Measurements from ENCODE around the gene EVC2.

The EVC2 gene

GRCh38 chr4:5708449-5709206 is at the start of gene EVC2:
TSS of gene EVC2 (minus strand) at chr4:5708559. CDS start at chr4:5708513, 46 bp downstream.
- peaks cover 16% of the 10 kb centered on the region for H3K36me3 ChIP-seq
- peak within 1 kb of the TSS; percentile 73 for H3K4me3 ChIP-seq
- peaks cover 7% of the 10 kb centered on the region for H3K9me3 ChIP-seq
- peak within 1 kb of the TSS; percentile 78 for H3K4me2 ChIP-seq
- 0 out of 2 replicates have a peak, but pooled peaks cover 10% of the 10 kb centered on the region for H4K20me1 ChIP-seq
- peaks cover 46% of the 10 kb centered on the region for H3K4me1 ChIP-seq
- no peak for TF ChIP-seq Cebpa-rat (IDR thresholded peaks at IDR 0.05)
- peak within 1 kb of the TSS; percentile 79 for H3K9ac ChIP-seq
- peak within 1 kb of the TSS; percentile 74 for H3K27ac ChIP-seq
- no peaks in the 10 kb centered on the region for H3K27me3 ChIP-seq

- H4K20me1 ChIP-seq = no peaks in the 10 kb centered on the region
- H3K4me3 ChIP-seq = no peak overlapping the region
- TF ChIP-seq Cebpa-rat (IDR thresholded peaks at IDR 0.05) = no peak
- no peaks in the 10 kb centered on the region for H3K4me1 ChIP-seq
- no peaks in the 10 kb centered on the region for H3K27me3 ChIP-seq
- no peak overlapping the region for H3K9ac ChIP-seq
- H3K36me3 ChIP-seq = peaks cover 42% of the 10 kb centered on the region
- H3K27ac ChIP-seq = no peak overlapping the region
- H3K4me2 ChIP-seq = no peak overlapping the region
- no peaks in the 10 kb centered on the region for H3K9me3 ChIP-seq
These were observed 49.6 kb upstream of the EVC2 start for GRCh38 chr4:5757954-5758353.

- Histone ChIP-seq H3K9me3 (no peaks in the 10 kb centered on the region), H3K27me3 (no peaks in the 10 kb centered on the region), H3K9ac (no peak overlapping the region), H3K4me3 (no peak overlapping the region), H3K4me1 (no peaks in the 10 kb centered on the region), H3K27ac (no peak overlapping the region), H3K36me3 (peaks cover 46% of the 10 kb centered on the region), H4K20me1 (no peaks in the 10 kb centered on the region), H3K4me2 (no peak overlapping the region)
- no peak for TF ChIP-seq Cebpa-rat (IDR thresholded peaks at IDR 0.05)
These were observed 49.2 kb upstream of the EVC2 start for GRCh38 chr4:5757536-5757935.

GRCh38 chr4:5757091-5757490 is 48.7 kb upstream of the EVC2 start:
- H3K27ac ChIP-seq = no peak overlapping the region
- TF ChIP-seq Cebpa-rat (IDR thresholded peaks at IDR 0.05) = no peak
- H3K9ac ChIP-seq = no peak overlapping the region
- no peaks in the 10 kb centered on the region for H4K20me1 ChIP-seq
- H3K9me3 ChIP-seq = no peaks in the 10 kb centered on the region
- H3K4me3 ChIP-seq = no peak overlapping the region
- no peaks in the 10 kb centered on the region for H3K4me1 ChIP-seq
- H3K27me3 ChIP-seq = no peaks in the 10 kb centered on the region
- no peak overlapping the region for H3K4me2 ChIP-seq
- peaks cover 46% of the 10 kb centered on the region for H3K36me3 ChIP-seq

- no peak for TF ChIP-seq Cebpa-rat (IDR thresholded peaks at IDR 0.05)
- Histone ChIP-seq H3K4me3 (no peak overlapping the region), H3K27me3 (no peaks in the 10 kb centered on the region), H3K9ac (no peak overlapping the region), H3K36me3 (peaks cover 50% of the 10 kb centered on the region), H3K4me2 (no peak overlapping the region), H4K20me1 (no peaks in the 10 kb centered on the region), H3K27ac (no peak overlapping the region), H3K4me1 (no peaks in the 10 kb centered on the region), H3K9me3 (no peaks in the 10 kb centered on the region)
These were observed 47.9 kb upstream of the EVC2 start for GRCh38 chr4:5756271-5756670.

GRCh38 chr4:5755679-5756078 is 47.3 kb upstream of the EVC2 start:
- peaks cover 55% of the 10 kb centered on the region for H3K36me3 ChIP-seq
- H3K27me3 ChIP-seq = no peaks in the 10 kb centered on the region
- no peaks in the 10 kb centered on the region for H3K9me3 ChIP-seq
- TF ChIP-seq Cebpa-rat (IDR thresholded peaks at IDR 0.05) = no peak
- no peak overlapping the region for H3K9ac ChIP-seq
- no peak overlapping the region for H3K4me2 ChIP-seq
- H3K4me1 ChIP-seq = no peaks in the 10 kb centered on the region
- H3K4me3 ChIP-seq = no peak overlapping the region
- no peak overlapping the region for H3K27ac ChIP-seq
- H4K20me1 ChIP-seq = no peaks in the 10 kb centered on the region

GRCh38 chr4:5755161-5755560 is 46.8 kb upstream of the EVC2 start:
- Histone ChIP-seq H3K4me3 (no peak overlapping the region), H3K4me2 (no peak overlapping the region), H3K27me3 (no peaks in the 10 kb centered on the region), H4K20me1 (no peaks in the 10 kb centered on the region), H3K36me3 (peaks cover 57% of the 10 kb centered on the region), H3K4me1 (no peaks in the 10 kb centered on the region), H3K9me3 (no peaks in the 10 kb centered on the region), H3K9ac (no peak overlapping the region), H3K27ac (no peak overlapping the region)
- no peak for TF ChIP-seq Cebpa-rat (IDR thresholded peaks at IDR 0.05)

- Histone ChIP-seq H3K4me1 (no peaks in the 10 kb centered on the region), H3K27ac (no peak overlapping the region), H4K20me1 (no peaks in the 10 kb centered on the region), H3K27me3 (no peaks in the 10 kb centered on the region), H3K36me3 (peaks cover 61% of the 10 kb centered on the region), H3K9me3 (no peaks in the 10 kb centered on the region), H3K4me3 (no peak overlapping the region), H3K9ac (no peak overlapping the region), H3K4me2 (no peak overlapping the region)
- no peak for TF ChIP-seq Cebpa-rat (IDR thresholded peaks at IDR 0.05)
These were observed 46.1 kb upstream of the EVC2 start for GRCh38 chr4:5754529-5754881.

- H3K4me1 ChIP-seq = no peaks in the 10 kb centered on the region
- H3K9ac ChIP-seq = no peak overlapping the region
- H3K4me2 ChIP-seq = no peak overlapping the region
- H3K9me3 ChIP-seq = no peaks in the 10 kb centered on the region
- no peak overlapping the region for H3K4me3 ChIP-seq
- H3K27me3 ChIP-seq = no peaks in the 10 kb centered on the region
- no peaks in the 10 kb centered on the region for H4K20me1 ChIP-seq
- no peak for TF ChIP-seq Cebpa-rat (IDR thresholded peaks at IDR 0.05)
- H3K36me3 ChIP-seq = peaks cover 64% of the 10 kb centered on the region
- no peak overlapping the region for H3K27ac ChIP-seq
These were observed 45.6 kb upstream of the EVC2 start for GRCh38 chr4:5753766-5754528.

- no peak overlapping the region for H3K4me2 ChIP-seq
- H3K27me3 ChIP-seq = no peaks in the 10 kb centered on the region
- no peak overlapping the region for H3K27ac ChIP-seq
- H3K4me1 ChIP-seq = no peaks in the 10 kb centered on the region
- H3K4me3 ChIP-seq = no peak overlapping the region
- TF ChIP-seq Cebpa-rat (IDR thresholded peaks at IDR 0.05) = no peak
- peaks cover 62% of the 10 kb centered on the region for H3K36me3 ChIP-seq
- H3K9ac ChIP-seq = no peak overlapping the region
- H4K20me1 ChIP-seq = no peaks in the 10 kb centered on the region
- no peaks in the 10 kb centered on the region for H3K9me3 ChIP-seq
These were observed 45.0 kb upstream of the EVC2 start for GRCh38 chr4:5753366-5753765.

All from BLaER1 (cell line).